Hepatocyte (in vitro differentiated cells): ENCODE results near the gene TBX18. TPM values are rescaled to one million over a fixed set of nuclear protein-coding genes. Genes with fewer than 3 reads are reported as not detected.

Source experiments
- DNase-seq: peaks from one replicate; pipeline ENCODE4 v3.0.0-alpha.2; 2016; ENCODE audit warnings: low spot score
- H2AFZ ChIP-seq: fragments of 200-600 bp; sonication (generic); 2 replicates; pipeline ENCODE4 v1.6.0; 2016; ENCODE audit warnings: antibody characterized with exemption, mild to moderate bottlenecking
- H3K27ac ChIP-seq: fragments of 200-600 bp; sonication (generic); 2 replicates; pipeline ENCODE4 v1.5.1; 2016; ENCODE audit warnings: mild to moderate bottlenecking
- H3K27me3 ChIP-seq: fragments of 200-600 bp; sonication (generic); 2 replicates; pipeline ENCODE4 v1.6.1; 2016
- H3K36me3 ChIP-seq: fragments of 200-600 bp; sonication (generic); replicated peaks from 2 replicates; pipeline ENCODE4 v1.5.1; 2016; ENCODE audit warnings: low read depth; ENCODE audit not compliant: insufficient read depth
- H3K4me1 ChIP-seq: fragments of 200-600 bp; sonication (generic); 2 replicates; pipeline ENCODE4 v1.5.1; 2016; ENCODE audit warnings: mild to moderate bottlenecking, moderate library complexity; ENCODE audit not compliant: insufficient read depth
- H3K4me2 ChIP-seq: fragments of 200-600 bp; sonication (generic); 2 replicates; pipeline ENCODE4 v1.6.0; 2016
- H3K4me3 ChIP-seq: fragments of 200-600 bp; sonication (generic); 2 replicates; pipeline ENCODE4 v1.5.1; 2016; ENCODE audit warnings: mild to moderate bottlenecking
- H3K79me2 ChIP-seq: fragments of 200-600 bp; sonication (generic); 2 replicates; pipeline ENCODE4 v1.6.0; 2017; ENCODE audit warnings: mild to moderate bottlenecking
- H3K9me2 ChIP-seq: fragments of 200-600 bp; sonication (generic); replicated peaks from 2 replicates; pipeline ENCODE4 v1.6.0; 2017; ENCODE audit warnings: mild to moderate bottlenecking; ENCODE audit not compliant: insufficient read depth
- H3K9me3 ChIP-seq: fragments of 200-600 bp; sonication (generic); 2 replicates; pipeline ENCODE4 v1.5.1; 2016; ENCODE audit warnings: low read depth, mild to moderate bottlenecking
- H4K20me1 ChIP-seq: fragments of 200-600 bp; sonication (generic); 2 replicates; pipeline ENCODE4 v1.6.0; 2016; ENCODE audit warnings: mild to moderate bottlenecking; ENCODE audit not compliant: insufficient read depth, poor library complexity, severe bottlenecking
- CTCF ChIP-seq: fragments of 200-600 bp; sonication (generic); IDR thresholded peaks from 2 replicates; pipeline ENCODE4 v1.5.1; 2016; ENCODE audit warnings: antibody characterized with exemption, mild to moderate bottlenecking; ENCODE audit not compliant: poor library complexity
- EZH2 ChIP-seq: fragments of 200-600 bp; sonication (generic); IDR thresholded peaks from 2 replicates; pipeline ENCODE4 v1.6.1; 2016; ENCODE audit warnings: antibody characterized with exemption, mild to moderate bottlenecking, borderline replicate concordance
- EZH2phosphoT487 ChIP-seq: fragments of 200-600 bp; sonication (generic); IDR thresholded peaks from one replicate; pipeline ENCODE4 v1.6.1; 2018; ENCODE audit warnings: antibody characterized with exemption, mild to moderate bottlenecking, low read depth, moderate library complexity; ENCODE audit not compliant: unreplicated experiment, severe bottlenecking
- WGBS: methylation state at CpG from one replicate; pipeline ENCODE4 v1.1.6; 2016; ENCODE audit warnings: low lambda C conversion rate; ENCODE audit errors: missing lambda C conversion rate; 5-methylcytosine and 5-hydroxymethylcytosine counted together
- polyA plus RNA-seq: library from polyadenylated mRNA; unstranded; fragments of >200 nt; fragmentation: Nextera tagmentation; extraction: Ambion mirVana; gene quantifications from 2 replicates; pipeline ENCODE4 v1.2.1, GENCODE V29; 2016
- total RNA-seq: library from RNA; depleted of rRNA; stranded (reverse); fragments of >200 nt; gene quantifications from 2 replicates; pipeline ENCODE4 v1.2.3, GENCODE V29; 2014

Gene TBX18
- total and polyA plus RNA-seq, 2 experiments from 2014 or later, result 0.37 to 1.3 TPM

DNA sequence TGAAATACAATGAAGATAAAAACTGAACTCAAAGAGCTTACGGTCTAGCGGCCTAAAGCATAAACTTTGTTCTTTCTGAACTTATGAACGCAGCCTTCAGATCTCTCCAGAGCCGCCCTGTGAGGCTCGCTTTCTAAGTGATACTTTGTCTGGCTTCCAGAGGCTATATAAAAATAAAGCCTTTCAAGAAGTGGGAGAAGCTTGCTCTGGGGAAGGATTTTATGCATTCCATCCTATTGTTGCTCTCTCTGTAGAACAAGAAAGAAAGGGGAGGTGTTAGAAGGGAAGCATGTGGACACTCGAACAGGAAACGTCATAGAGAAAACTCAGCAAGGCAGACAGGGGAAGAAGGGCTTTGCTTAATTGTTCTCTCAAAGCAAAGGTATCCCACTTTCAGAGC lies 77.0 kb downstream of the TBX18 start:
- no peaks in the 10 kb centered on the region for H3K36me3 ChIP-seq
- TF ChIP-seq EZH2 (no peak), CTCF (no peak), EZH2phosphoT487 (no peak)
- H3K9me3 ChIP-seq, result no peaks in the 10 kb centered on the region
- no peak overlapping the region for H3K4me2 ChIP-seq
- no peak for DNase-seq
- H4K20me1 ChIP-seq, result no peaks in the 10 kb centered on the region
- no peaks in the 10 kb centered on the region for H3K9me2 ChIP-seq
- H3K4me3 ChIP-seq, result no peak overlapping the region
- no peak overlapping the region for H3K27ac ChIP-seq
- no peaks in the 10 kb centered on the region for H3K79me2 ChIP-seq
- no peaks in the 10 kb centered on the region for H3K27me3 ChIP-seq
- no peaks in the 10 kb centered on the region for H3K4me1 ChIP-seq
- 75% methylated on average over 7 of the region's 7 CpGs for WGBS
- H2AFZ ChIP-seq, result no peak overlapping the region

DNA sequence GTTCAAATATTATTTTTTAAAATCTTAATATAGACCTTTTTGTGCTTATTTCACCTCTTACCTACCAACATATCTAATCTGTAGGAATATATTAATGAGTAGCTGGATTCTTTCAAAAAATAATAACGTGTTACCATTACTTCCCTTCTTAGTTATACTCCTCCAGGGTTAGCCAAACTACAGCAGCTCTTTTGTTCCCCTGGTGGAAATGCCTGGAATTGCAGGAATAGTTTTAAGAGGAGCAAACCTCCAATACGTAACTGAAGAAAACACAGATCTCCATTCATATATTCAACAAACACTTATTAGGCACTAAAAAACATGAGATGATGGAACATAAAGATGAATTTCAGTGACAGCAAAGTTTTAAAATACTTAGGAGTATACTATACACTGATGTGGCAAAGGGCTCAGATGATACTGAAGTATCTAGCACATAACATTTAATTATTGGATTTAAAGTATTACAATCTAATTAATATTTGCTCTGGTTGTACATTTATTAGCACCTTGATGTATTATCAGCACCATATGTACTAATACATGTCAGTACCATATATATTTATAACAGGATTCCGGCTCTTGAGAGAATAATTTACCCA lies 78.3 kb downstream of the TBX18 start:
- Histone ChIP-seq H3K79me2 (no peaks in the 10 kb centered on the region), H3K4me2 (no peak overlapping the region), H3K27me3 (no peaks in the 10 kb centered on the region), H4K20me1 (no peaks in the 10 kb centered on the region), H3K27ac (no peak overlapping the region), H3K36me3 (no peaks in the 10 kb centered on the region), H3K9me2 (no peaks in the 10 kb centered on the region), H3K9me3 (no peaks in the 10 kb centered on the region), H3K4me3 (no peak overlapping the region), H2AFZ (no peak overlapping the region), H3K4me1 (no peaks in the 10 kb centered on the region)
- 66% methylated on average over 3 of the region's 3 CpGs for WGBS
- TF ChIP-seq CTCF (peak; percentile 34), EZH2 (no peak), EZH2phosphoT487 (no peak)
- DNase-seq, result no peak

DNA sequence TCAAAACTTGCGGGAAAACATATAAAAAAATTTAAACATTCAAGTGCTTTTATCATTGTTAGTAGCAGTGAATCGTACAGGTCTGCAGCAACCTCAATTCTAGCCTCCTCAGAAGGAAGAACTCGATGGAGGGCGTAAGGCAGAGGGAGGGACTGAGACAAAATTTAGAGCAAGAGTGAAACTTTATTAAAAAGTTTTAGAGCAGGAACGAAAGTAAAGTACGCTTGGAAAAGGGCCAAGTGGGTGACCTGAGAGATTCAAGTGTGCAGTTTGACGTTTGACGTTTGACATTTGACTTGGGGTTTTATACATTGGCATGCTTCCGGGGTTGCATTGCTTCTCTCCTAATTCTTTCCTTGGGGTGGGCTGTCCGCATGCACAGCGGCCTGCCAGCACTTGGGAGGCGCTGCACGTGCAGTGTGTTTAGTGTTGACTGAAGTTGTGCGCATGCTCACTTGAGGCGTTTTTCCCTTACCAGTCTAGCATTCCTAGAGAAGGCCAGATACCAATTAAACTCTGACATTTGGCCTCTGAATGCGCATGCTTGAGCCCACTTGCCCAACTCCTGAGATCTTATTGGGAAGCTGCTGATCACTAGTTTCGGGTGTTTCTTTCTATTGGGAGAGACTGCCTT lies 82.6 kb downstream of the TBX18 start:
- Histone ChIP-seq H3K4me3 (no peak overlapping the region), H3K9me3 (no peaks in the 10 kb centered on the region), H3K4me1 (no peaks in the 10 kb centered on the region), H3K9me2 (no peaks in the 10 kb centered on the region), H3K27me3 (no peaks in the 10 kb centered on the region), H3K79me2 (no peaks in the 10 kb centered on the region), H3K4me2 (no peak overlapping the region), H3K27ac (no peak overlapping the region), H2AFZ (no peak overlapping the region), H3K36me3 (no peaks in the 10 kb centered on the region), H4K20me1 (no peaks in the 10 kb centered on the region)
- TF ChIP-seq EZH2phosphoT487 (no peak), CTCF (no peak), EZH2 (no peak)
- WGBS, result 93% methylated on average over 17 of the region's 17 CpGs
- no peak for DNase-seq

GRCh38 chr6:84675651-84676050 lies 88.7 kb downstream of the TBX18 start:
- no peaks in the 10 kb centered on the region for H3K9me3 ChIP-seq
- TF ChIP-seq EZH2phosphoT487 (no peak), CTCF (no peak), EZH2 (no peak)
- H3K4me2 ChIP-seq, result no peak overlapping the region
- no peak overlapping the region for H3K4me3 ChIP-seq
- no peaks in the 10 kb centered on the region for H3K9me2 ChIP-seq
- no peaks in the 10 kb centered on the region for H3K4me1 ChIP-seq
- no peaks in the 10 kb centered on the region for H4K20me1 ChIP-seq
- no peak for DNase-seq
- no peak overlapping the region for H2AFZ ChIP-seq
- no peaks in the 10 kb centered on the region for H3K27me3 ChIP-seq
- H3K36me3 ChIP-seq, result no peaks in the 10 kb centered on the region
- H3K79me2 ChIP-seq, result no peaks in the 10 kb centered on the region
- H3K27ac ChIP-seq, result no peak overlapping the region
